ENCODE measurements around the gene UCHL1. TPM values are rescaled to one million over a fixed set of nuclear protein-coding genes. Genes with fewer than 3 reads are reported as not detected.

UCHL1 gene
- not detected for total RNA-seq

DNA sequence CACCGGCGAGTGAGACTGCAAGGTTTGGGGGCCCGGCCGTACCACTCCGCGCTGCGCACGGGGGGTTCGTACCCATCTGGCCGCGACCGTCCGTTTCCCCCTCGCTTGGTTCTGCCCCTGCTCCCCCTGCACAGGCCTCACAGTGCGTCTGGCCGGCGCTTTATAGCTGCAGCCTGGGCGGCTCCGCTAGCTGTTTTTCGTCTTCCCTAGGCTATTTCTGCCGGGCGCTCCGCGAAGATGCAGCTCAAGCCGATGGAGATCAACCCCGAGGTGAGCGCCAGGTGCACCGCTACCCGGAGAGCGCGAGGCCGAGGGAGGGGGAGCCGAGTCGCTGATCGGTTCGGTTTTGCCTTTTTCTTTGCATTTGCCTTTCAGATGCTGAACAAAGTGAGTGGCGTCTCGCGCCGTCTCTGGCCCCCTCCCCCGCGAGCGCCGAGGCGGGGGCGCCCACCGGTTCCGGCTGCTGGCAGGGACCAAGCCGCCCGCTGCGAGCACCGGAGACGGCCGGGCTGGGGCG lies at the start of gene UCHL1:
UCHL1 (plus strand) TSS at position 189 of the 517 bp plus-strand sequence; CDS start at position 238, 49 bp downstream.
- peaks cover 16% of the 10 kb centered on the region for H3K4me1 Mint-ChIP-seq
- H3K27ac Mint-ChIP-seq: no peak within 1 kb of the TSS
- no peaks in the 10 kb centered on the region for H3K9me3 Mint-ChIP-seq
- peaks cover 50% of the 10 kb centered on the region for H3K27me3 Mint-ChIP-seq
- ChIA-PET CTCF (no interaction called here), POLR2A (no interaction called here)
- peak within 1 kb of the TSS; percentile 56 for H3K4me3 Mint-ChIP-seq
- peaks cover 1% of the 10 kb centered on the region for H3K36me3 Mint-ChIP-seq (ENCODE audit: low read depth)
- no peak for DNase-seq

DNA sequence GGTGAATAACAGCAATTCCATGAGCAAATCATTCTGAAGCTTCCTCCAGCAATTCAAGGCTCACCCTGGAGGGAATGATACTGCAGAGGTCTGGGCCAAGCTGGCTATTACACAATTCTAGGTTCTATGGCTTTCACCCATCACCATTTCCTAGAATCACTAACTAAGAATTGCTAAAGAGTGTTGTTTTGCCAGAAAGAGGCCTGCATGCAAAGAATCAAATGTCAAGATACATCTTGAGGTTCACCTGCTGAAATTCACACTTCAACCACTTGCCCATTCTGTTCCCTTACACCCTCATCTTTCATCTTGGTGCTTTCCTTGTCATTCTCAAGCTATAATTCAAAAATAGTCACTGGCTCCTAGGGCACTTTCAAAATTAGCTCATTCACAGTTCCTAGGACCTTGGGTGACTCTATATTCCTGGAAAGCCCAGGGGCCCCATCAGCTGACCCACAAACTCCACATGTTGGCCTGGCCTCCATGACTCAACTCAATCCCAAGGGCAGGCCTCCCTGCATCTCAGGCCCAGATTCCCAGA lies 49.4 kb upstream of the UCHL1 start:
- no peak overlapping the region for H3K27ac Mint-ChIP-seq
- peaks cover 20% of the 10 kb centered on the region for H3K27me3 Mint-ChIP-seq
- CTCF ChIA-PET: no interaction called here
- POLR2A ChIA-PET: no interaction called here
- no peaks in the 10 kb centered on the region for H3K9me3 Mint-ChIP-seq
- no peak for DNase-seq
- no peaks in the 10 kb centered on the region for H3K36me3 Mint-ChIP-seq (ENCODE audit: low read depth)
- no peak overlapping the region for H3K4me3 Mint-ChIP-seq
- H3K4me1 Mint-ChIP-seq: no peaks in the 10 kb centered on the region

DNA sequence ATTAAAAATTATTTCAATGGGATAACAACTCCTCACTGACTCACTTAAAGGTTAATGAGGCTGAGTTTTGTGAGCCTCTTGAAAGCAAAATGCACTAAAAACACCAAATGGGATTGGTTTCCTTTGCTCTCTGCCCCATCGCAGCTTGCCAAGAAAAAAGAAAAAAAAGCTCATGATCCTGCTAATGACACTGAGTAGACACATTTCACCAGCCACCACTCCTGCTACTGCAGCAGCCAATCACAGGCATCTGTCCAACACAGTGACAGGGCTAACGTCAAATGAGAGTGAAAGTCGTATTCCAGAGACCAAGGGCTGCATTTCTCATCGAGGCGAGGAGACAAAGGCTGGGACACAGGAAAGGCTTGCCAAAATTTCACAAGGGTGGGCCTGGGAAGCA lies 47.5 kb upstream of the UCHL1 start:
- H3K27ac Mint-ChIP-seq: no peak overlapping the region
- peaks cover 11% of the 10 kb centered on the region for H3K4me1 Mint-ChIP-seq
- no peaks in the 10 kb centered on the region for H3K9me3 Mint-ChIP-seq
- H3K27me3 Mint-ChIP-seq: peaks cover 27% of the 10 kb centered on the region
- H3K36me3 Mint-ChIP-seq (ENCODE audit: low read depth): no peaks in the 10 kb centered on the region
- CTCF ChIA-PET: no interaction called here
- no peak for DNase-seq
- no peak overlapping the region for H3K4me3 Mint-ChIP-seq
- POLR2A ChIA-PET: no interaction called here

DNA sequence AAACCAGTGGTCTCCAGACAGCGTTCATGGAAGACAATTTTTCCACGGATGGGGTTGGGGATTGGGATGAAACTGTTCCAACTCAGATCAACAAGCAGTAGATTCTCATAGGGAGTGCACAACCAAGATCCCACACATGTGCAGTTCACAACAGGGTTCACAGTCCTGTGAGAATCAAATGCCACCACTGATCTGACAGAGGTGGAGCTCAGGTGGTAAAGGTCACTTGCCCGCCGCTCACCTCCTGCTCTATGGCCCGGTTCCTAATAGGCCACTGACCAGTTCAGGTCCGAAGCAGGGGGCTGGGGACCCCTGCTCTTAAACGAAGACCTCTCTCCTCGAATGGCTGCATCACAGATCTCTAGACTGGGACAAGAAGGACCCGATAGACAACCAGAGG lies 46.8 kb upstream of the UCHL1 start:
- Mint-ChIP-seq H3K36me3 (ENCODE audit: low read depth) (no peaks in the 10 kb centered on the region), H3K27me3 (peaks cover 30% of the 10 kb centered on the region), H3K4me3 (no peak overlapping the region), H3K9me3 (no peaks in the 10 kb centered on the region), H3K27ac (no peak overlapping the region), H3K4me1 (peaks cover 14% of the 10 kb centered on the region)
- POLR2A ChIA-PET: no interaction called here
- CTCF ChIA-PET: no interaction called here
- no peak for DNase-seq

DNA sequence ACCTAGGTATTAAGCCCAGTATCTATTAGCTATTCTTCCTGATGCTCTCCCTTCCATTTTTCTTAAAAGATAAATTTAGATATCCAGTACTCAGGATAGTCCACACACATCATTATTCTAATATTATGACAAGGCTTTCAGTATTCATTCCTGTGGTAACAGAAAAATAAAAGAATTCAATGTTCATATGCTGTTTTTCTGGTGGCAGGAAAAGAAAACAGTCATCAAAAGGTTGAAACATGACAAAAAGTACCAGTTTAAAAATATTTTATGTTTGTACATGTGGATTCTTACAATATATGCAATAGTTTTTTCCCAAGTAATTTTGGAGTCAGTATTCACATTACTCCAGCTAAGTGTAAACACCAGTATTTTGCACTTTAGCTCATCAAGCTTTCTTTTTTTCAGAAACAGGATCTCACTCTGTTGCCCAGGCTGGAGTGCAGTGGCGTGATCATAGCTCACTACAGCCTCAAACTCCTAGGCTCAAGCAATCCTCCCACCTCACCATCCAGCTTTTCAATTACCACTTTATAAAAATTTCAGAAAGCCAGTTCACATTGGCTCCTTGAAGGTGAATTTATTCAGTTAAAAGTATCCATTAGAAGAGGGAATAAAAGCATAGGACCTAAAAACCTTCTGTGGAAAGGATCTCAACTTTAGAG lies 44.6 kb upstream of the UCHL1 start:
- ChIA-PET POLR2A (no interaction called here), CTCF (no interaction called here)
- H3K4me1 Mint-ChIP-seq: peaks cover 31% of the 10 kb centered on the region
- no peak overlapping the region for H3K4me3 Mint-ChIP-seq
- H3K36me3 Mint-ChIP-seq (ENCODE audit: low read depth): no peaks in the 10 kb centered on the region
- no peak for DNase-seq
- H3K27ac Mint-ChIP-seq: no peak overlapping the region
- no peaks in the 10 kb centered on the region for H3K9me3 Mint-ChIP-seq
- peaks cover 49% of the 10 kb centered on the region for H3K27me3 Mint-ChIP-seq

DNA sequence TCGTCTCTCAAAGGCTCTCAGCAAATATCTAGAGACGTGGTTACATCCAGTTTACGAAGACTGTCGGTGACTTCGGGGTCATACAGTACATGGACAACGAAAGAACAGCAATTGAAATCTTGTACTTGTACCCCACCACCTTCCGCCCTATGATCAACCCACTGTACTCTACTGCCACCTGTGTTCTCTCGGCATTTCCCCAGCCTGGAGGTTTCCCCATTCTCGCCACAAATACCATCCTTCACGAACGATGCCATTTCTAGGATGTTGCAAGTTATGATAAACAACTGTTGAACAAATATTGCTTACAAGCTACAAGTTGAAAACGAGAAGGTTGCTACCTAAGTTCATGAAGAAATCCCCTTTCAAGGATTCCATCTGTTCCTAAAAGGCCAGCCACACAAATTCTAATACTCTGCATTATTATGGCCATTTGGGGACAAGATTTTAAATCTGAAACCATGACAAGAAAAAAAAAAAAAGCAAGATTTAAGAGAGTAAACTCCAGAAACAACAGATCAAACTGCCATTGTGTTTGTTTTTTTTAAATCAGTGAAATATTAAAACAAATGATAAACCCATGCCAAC lies 44.0 kb upstream of the UCHL1 start:
- Mint-ChIP-seq H3K27ac (peak overlapping the region; percentile 31), H3K9me3 (no peaks in the 10 kb centered on the region), H3K4me3 (peak overlapping the region; percentile 73), H3K4me1 (peaks cover 31% of the 10 kb centered on the region), H3K27me3 (peaks cover 55% of the 10 kb centered on the region), H3K36me3 (ENCODE audit: low read depth) (no peaks in the 10 kb centered on the region)
- POLR2A ChIA-PET: no interaction called here
- CTCF ChIA-PET: no interaction called here
- no peak for DNase-seq

DNA sequence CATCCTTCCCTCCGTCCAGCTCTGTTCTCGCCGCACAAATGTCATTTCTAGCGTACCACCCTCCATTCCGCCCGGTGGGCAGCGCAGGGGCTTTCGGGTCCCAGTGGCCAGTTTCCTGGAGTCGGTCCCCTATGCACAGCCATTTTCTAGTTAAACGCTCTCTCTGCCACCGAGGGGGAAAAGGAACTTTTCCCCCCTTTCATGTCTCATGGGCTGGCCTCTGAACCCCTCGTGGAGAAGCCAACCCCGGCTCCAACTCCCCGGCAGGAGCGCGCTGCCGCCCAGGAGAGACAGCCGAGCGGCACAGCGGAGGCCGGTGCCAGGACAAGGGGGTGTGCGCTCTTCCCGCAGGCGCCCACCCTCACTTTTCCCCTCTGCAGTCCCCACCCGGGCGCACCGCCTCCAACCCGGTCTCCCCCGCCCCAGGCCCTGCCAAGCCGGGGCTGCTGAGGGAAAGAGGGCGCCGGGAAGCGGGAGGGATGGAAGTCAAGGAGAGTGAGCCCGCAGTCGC lies 43.0 kb upstream of the UCHL1 start:
- Mint-ChIP-seq H3K36me3 (ENCODE audit: low read depth) (no peaks in the 10 kb centered on the region), H3K4me3 (peak overlapping the region; percentile 73), H3K9me3 (no peaks in the 10 kb centered on the region), H3K27ac (no peak overlapping the region), H3K27me3 (peaks cover 55% of the 10 kb centered on the region), H3K4me1 (peaks cover 31% of the 10 kb centered on the region)
- ChIA-PET POLR2A (interaction anchor here (0.6 kb wide), 1 partner anchor 10 kb away, joined by 8 read pairs; no protein-coding TSS in a partner anchor), CTCF (interaction anchor here (0.7 to 1.0 kb wide), 3 partner anchors 16 to 237 kb away, joined by 3 to 4 read pairs (median 3); no protein-coding TSS in a partner anchor)
- DNase-seq: no peak

DNA sequence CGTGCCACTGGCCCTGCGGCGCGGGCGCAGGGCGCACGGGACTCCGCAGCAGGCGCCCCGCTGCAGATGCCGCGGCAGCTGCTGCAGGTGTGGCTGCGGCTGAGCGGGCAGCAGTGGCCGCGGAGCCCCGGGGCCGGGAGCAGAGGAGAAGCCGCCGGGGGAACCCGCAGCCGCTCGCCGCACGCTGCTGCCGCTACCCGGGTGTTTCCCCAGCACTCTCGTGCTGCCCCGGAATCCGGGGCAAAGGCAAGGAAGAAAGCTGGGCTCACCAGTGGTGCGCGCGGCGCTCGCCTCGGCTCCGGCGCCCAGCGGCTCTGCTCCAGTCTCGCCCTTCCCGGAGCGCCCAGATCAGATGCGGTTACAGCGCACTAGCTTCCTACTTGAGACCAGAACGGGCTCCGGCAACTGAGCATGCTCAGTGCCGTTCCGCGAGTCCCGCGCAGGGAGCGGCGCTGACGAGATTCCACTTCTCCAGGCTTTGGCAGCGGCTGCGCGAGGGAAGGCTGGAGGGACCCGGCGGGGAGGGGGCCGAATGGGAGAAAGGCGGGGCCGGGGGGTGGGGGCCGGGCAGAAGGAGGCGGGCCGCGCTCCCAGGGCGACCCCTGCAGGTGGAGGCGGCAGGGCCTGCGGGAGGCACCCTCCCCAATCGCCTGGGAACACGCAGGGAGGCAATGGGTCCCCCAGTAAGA lies 42.4 kb upstream of the UCHL1 start, which contains the start of gene APBB2:
APBB2 (minus strand) TSS at position 407 of the 689 bp plus-strand sequence. CDS start 181,288 bp downstream, outside the sequence.
- H3K9me3 Mint-ChIP-seq: no peaks in the 10 kb centered on the region
- peak; percentile 41 for DNase-seq
- POLR2A ChIA-PET: interaction anchor here (0.6 kb wide), 1 partner anchor 9 kb away, joined by 8 read pairs; no protein-coding TSS in a partner anchor
- peak within 1 kb of the TSS; percentile 73 for H3K4me3 Mint-ChIP-seq
- peaks cover 31% of the 10 kb centered on the region for H3K4me1 Mint-ChIP-seq
- H3K27me3 Mint-ChIP-seq: peaks cover 57% of the 10 kb centered on the region
- H3K36me3 Mint-ChIP-seq (ENCODE audit: low read depth): no peaks in the 10 kb centered on the region
- CTCF ChIA-PET: interaction anchor here (0.7 to 1.0 kb wide), 3 partner anchors 15 to 238 kb away, joined by 3 to 4 read pairs (median 3); no protein-coding TSS in a partner anchor
- H3K27ac Mint-ChIP-seq: no peak within 1 kb of the TSS

DNA sequence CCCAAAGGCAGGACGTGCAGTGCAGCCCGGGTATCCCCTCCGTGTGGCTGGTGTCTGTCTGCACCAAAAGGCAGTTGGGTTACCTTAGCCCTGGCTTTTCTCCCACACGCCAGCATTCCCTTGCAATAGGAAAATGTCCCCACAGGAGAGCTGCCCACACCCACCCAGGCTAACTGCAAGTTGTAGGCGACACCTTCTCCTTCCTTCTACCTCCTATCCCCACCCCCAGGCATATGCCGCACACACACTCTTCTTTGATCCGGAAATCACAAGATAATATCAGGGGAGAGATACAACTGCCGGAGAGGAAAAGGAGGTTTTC lies 41.9 kb upstream of the UCHL1 start:
- Mint-ChIP-seq H3K4me1 (peaks cover 31% of the 10 kb centered on the region), H3K27ac (no peak overlapping the region), H3K4me3 (peak overlapping the region; percentile 72), H3K36me3 (ENCODE audit: low read depth) (no peaks in the 10 kb centered on the region), H3K27me3 (peaks cover 60% of the 10 kb centered on the region), H3K9me3 (no peaks in the 10 kb centered on the region)
- no peak for DNase-seq
- CTCF ChIA-PET: interaction anchor here (1.0 to 1.7 kb wide), 2 partner anchors 9 to 15 kb away, joined by 3 to 4 read pairs; no protein-coding TSS in a partner anchor
- POLR2A ChIA-PET: no interaction called here

DNA sequence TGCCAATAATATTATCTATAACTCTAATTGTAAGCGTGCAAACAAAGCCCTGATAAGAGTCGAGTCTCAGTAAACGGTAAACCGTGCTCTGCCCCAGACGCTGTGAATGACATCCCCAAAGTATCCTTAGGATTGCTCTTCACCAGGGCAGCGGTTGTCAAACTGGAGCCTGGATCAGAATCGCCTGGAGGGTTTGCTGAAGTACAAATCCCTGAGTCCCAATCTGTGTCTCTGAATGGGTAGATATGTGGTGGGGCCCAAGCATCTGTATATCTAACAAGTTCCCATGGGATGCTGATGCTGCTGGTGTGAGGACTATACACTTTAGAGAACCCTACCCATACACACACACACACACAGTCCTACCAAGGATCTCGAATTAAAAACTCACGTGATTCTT lies 41.6 kb upstream of the UCHL1 start:
- Mint-ChIP-seq H3K36me3 (ENCODE audit: low read depth) (no peaks in the 10 kb centered on the region), H3K4me1 (peaks cover 31% of the 10 kb centered on the region), H3K27ac (no peak overlapping the region), H3K9me3 (no peaks in the 10 kb centered on the region), H3K4me3 (peak overlapping the region; percentile 72), H3K27me3 (peaks cover 63% of the 10 kb centered on the region)
- POLR2A ChIA-PET: no interaction called here
- no peak for DNase-seq
- CTCF ChIA-PET: interaction anchor here (1.7 kb wide), 1 partner anchor 10 kb away, joined by 4 read pairs; no protein-coding TSS in a partner anchor

DNA sequence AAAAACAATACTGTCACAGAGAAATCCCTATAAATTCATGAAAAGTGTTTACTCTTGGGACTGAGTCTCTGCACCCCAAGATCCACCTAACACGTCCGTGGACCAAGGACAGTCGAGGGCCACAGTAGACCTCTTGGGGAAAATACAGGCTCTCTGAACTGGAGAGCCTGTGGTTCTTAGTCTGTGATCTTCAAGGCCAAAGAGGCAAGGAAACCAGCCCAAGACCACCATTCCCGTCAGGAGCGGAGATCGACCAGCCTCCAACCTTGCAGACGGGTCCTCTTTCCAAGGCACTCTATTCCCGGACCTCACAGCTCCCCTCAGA lies 40.8 kb upstream of the UCHL1 start:
- no peak for DNase-seq
- H3K36me3 Mint-ChIP-seq (ENCODE audit: low read depth): no peaks in the 10 kb centered on the region
- no peaks in the 10 kb centered on the region for H3K9me3 Mint-ChIP-seq
- ChIA-PET CTCF (interaction anchor here (1.7 kb wide), 1 partner anchor 11 kb away, joined by 4 read pairs; no protein-coding TSS in a partner anchor), POLR2A (no interaction called here)
- H3K4me3 Mint-ChIP-seq: peak overlapping the region; percentile 72
- peaks cover 67% of the 10 kb centered on the region for H3K27me3 Mint-ChIP-seq
- peak overlapping the region; percentile 19 for H3K27ac Mint-ChIP-seq
- peaks cover 31% of the 10 kb centered on the region for H3K4me1 Mint-ChIP-seq

DNA sequence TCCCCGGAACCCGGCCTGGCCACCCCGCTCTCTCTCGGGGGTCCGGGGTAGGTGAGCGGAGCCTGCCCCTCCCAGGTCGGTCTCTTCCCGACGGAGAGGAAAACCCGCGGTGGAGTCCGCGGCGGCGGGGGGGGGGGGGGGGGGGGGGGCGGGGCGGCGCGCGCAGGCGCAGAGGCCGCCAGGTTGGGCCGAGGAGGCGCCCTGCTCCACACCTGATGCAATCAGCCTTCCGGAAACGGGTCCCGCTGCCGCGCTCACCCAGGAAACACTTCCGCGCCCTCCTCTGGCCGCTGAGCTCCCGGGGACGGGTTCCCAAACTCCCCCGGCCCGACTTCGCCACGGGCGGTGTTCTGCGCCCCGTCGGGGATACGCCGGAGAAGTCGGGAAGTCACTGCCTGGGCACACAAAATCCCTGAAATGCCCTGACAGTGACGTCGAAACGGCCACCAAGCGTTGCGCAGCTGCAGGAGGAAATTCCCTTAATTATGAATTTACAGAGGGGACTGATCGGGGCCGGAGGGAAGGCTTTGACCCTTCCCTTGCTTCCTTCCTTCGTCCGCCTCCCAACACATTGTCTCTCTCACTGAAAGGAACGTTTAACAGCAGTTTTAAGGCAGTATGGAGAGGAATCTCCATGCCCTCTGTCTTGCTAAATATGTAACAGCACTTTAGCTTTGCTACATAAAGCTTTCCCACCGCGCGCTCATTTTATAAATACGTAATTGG lies 40.3 kb upstream of the UCHL1 start:
- ChIA-PET CTCF (interaction anchor here (0.6 to 1.7 kb wide), 2 partner anchors 11 to 711 kb away, joined by 4 read pairs; no protein-coding TSS in a partner anchor), POLR2A (no interaction called here)
- H3K4me1 Mint-ChIP-seq: peaks cover 31% of the 10 kb centered on the region
- peak overlapping the region; percentile 72 for H3K4me3 Mint-ChIP-seq
- no peaks in the 10 kb centered on the region for H3K9me3 Mint-ChIP-seq
- peak; percentile 59 for DNase-seq
- no peaks in the 10 kb centered on the region for H3K36me3 Mint-ChIP-seq (ENCODE audit: low read depth)
- no peak overlapping the region for H3K27ac Mint-ChIP-seq
- H3K27me3 Mint-ChIP-seq: peaks cover 71% of the 10 kb centered on the region

Data from activated CD4-positive, alpha-beta T cell treated with anti-CD3 and anti-CD28 coated beads, Interleukin-2, amount 10 ng/mL, durations not matched to agents 7 days and 5 days (primary cell).